ENCODE results near the gene FAM114A1.
A peak's percentile ranks its signal among the peaks of the same experiment; 100 is the strongest.
"Not testable (repeated sequence)": the region's sequence is repeated elsewhere in the genome, so short reads cannot be mapped to it uniquely, and the experiment has no call there.

Gene FAM114A1

GRCh38 chr4:38967260-38968095 is 99.9 kb downstream of the FAM114A1 start:
- DNase-seq (ENCODE audit: low read depth, low spot score): peak; percentile 98

DNA sequence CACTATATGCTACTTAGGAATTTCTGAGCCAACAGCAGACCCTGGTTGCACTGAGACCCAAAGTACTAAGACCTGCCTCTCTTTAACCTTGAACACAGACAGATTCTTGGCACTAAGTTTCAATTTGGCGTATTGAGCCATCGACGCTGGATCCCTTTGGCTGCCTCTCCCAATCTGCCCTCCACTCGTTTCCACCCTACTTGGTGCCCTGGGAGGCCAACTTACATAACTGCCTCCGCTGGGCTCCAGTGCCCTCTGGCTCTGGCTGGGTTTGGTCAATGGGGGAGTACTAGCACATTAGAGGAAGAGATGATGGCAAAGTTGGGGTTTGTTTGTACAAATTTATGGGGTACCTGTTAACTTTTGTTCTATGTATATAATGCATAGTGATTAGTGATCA is 101.1 kb downstream of the FAM114A1 start:
- DNase-seq (ENCODE audit: low read depth, low spot score): no peak

- DNase-seq (ENCODE audit: low read depth, low spot score): no peak
Observed at GRCh38 chr4:38976308-38976707, 108.7 kb downstream of the FAM114A1 start.

DNA sequence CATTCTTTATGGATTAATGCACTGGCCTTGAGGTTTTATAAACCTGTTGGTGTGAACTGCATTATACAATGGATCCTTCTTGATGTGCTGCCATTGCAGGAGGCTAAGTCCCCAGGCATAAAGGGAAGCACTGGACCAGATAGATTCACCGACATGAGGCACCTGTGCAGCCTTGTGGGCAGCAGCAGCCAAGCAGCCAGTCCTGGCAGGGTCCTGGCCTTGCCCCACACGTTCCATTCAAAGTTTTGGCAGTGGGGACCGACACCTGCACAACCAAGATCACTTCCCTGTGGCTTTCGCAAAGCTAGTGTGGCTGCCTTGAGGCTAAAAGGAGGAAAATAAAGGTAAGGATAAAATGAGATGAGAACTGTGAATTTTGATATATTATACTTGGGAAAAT is 111.5 kb downstream of the FAM114A1 start:
- DNase-seq (ENCODE audit: low read depth, low spot score): no peak

DNA sequence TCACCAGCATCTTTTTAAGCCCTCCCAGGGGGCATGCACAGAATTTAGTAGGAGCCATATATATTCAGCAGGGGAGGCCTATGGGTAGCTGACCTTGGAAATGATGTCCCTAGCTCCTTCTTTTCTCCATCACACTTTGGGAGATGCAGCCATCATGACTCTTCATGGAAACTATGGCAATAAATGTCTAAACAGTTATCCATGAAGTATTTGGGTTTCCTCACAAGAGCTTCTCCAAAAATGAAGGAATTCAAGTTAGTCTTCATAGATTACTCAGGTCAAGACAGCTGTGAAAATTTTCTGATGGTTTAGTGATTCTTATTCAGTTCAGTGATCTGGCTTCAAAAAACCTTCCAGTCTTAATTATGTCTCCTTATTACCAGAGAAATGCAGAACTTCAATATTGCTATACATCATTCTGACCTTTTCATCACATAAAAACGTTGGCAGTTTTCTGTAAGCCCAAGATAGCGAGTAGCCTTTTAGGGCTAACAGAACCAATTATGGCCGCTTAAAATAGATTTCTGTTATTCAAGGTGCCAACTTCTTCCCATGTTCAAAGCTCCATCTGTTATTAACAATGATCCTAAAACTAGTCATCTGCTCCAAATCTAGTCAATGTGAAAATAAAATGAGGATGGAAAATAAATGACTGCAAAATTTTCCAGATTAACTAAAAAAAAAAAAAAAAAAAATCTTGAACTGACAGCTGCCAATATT is 112.1 kb downstream of the FAM114A1 start:
- no peak for DNase-seq (ENCODE audit: low read depth, low spot score)

DNA sequence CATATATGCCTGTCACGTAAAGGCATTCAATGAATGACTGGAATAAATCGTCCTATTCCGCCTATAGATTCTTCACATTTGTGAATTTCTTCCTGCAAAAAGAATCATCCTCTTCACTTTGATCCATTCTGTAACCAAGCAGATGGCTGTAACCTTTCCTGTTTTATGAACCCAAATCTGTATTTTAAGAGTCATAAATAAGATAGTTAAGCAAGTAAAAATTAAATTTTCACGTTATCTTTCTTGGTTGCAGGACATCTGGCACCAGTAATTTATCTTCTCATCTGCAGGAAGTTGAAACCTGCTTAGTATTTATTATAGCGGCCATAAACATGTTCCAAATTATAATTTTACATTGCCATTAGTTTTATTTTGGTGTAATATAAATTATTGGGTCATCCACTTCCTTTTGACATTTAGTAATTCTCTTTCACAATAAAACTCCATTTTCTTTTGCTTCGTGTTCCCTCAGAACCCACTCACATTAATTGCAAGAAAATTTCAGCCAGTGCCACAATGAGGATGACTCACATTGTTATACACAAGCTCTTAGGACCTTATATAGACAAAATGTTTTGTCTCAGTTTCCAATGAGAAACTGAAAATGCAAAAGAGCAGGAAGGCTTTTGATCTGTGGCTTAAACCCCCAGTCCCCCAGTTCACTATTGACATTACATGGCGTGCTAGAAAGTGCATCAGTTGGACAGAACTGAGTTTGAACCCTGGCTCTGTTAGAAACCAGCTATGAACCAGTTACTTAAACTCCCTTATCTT is 113.5 kb downstream of the FAM114A1 start:
- no peak for DNase-seq (ENCODE audit: low read depth, low spot score)

GRCh38 chr4:38982361-38983095 is 114.9 kb downstream of the FAM114A1 start:
- DNase-seq (ENCODE audit: low read depth, low spot score): no peak

GRCh38 chr4:38983291-38983690 is 115.7 kb downstream of the FAM114A1 start:
- DNase-seq (ENCODE audit: low read depth, low spot score): no peak

DNA sequence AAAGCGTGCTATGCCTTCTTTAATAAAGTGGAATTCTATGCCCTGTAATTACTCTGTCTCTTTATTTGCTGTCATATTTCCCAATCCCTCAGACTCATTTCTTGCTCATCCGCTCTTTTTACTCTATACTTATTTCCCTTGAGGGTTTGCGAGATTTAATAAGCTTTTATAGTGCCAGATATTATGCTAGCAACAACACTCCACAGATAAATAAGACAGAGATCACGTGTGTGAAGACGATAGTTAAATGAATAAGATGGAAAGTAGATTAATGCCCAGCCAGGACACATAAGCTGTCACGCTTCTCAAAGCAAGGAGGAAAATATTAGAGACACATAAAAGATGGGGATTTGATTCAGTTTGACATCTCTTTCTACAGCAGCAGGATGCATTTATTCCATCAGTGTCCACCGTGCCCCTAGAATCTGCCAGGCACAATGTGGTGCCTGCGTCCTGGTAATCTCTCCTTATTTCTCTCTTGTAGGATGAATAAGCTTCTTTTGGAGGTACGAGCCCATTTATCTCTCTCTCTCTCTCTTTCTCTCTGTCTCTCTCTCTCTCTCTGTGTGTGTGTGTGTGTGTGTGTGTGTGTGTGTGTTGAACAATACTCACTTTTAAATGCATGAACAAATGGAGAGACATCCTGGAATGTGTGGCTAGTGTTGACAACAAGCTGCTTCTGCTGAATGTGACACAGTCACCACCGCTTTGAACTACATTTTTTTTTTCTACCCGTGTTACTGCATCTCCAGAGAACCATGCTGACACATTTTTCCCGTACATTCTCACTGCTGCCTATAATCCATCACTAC is 116.4 kb downstream of the FAM114A1 start:
- DNase-seq (ENCODE audit: low read depth, low spot score): no peak

- DNase-seq (ENCODE audit: low read depth, low spot score): no peak
Observed at GRCh38 chr4:38985410-38986100, 117.9 kb downstream of the FAM114A1 start.

DNA sequence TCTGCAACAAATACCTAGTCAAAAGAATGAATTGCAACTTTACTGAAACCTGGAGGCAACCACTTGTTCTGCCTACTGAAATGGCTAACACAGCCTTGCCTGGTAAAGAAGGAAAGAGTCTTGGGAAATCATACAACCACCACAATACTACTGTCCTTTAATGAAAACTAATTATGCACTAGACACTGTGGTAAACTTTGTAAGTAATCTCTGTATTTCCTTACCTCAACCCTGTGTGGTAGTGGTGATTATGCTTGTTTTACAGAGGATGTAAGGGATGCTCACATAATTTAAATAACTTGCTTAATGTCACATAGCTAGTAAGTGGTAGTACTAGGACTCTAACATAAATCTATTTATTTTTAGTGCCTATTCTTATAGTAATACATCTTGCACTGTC is 119.9 kb downstream of the FAM114A1 start:
- DNase-seq (ENCODE audit: low read depth, low spot score): no peak

DNA sequence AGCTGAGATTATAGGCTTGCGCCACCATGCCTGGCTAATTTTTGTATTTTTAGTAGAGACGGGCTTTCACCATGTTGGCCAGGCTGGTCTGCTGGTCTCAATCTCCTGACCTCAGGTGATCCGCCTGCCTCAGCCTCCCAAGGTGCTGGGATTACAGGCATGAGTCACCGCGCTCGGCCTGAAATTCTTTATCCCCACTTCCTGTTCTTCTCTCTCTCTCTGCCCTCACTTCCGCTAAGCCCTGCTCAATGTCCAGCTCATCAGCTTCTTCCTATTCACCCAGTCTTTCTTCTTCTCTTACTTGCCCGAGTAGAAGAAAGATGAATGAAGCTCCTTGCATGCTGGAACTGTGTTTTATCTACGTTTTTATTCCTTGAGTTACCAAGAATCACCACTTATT is 120.7 kb downstream of the FAM114A1 start:
- DNase-seq (ENCODE audit: low read depth, low spot score): not testable (repeated sequence)

DNA sequence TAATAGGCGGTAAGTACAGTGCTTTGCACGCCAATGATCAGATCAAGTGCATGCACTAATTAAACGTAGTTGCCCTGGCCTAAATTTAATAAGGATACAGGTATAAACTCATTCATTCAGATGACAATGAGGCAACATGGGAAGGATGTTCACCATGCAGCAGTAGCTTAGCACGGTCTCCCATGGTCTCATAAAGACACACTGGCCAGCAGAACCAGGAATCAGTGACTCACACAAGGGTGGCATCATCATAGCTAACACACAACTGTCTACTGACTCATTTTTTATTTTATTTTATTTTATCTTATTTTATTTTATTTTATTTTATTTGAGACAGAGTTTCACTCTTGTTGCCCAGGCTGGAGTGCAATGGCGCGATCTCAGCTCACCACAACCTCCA is 121.9 kb downstream of the FAM114A1 start:
- no peak for DNase-seq (ENCODE audit: low read depth, low spot score)

- no peak for DNase-seq (ENCODE audit: low read depth, low spot score)
Observed at GRCh38 chr4:38990241-38990640, 122.6 kb downstream of the FAM114A1 start.

DNA sequence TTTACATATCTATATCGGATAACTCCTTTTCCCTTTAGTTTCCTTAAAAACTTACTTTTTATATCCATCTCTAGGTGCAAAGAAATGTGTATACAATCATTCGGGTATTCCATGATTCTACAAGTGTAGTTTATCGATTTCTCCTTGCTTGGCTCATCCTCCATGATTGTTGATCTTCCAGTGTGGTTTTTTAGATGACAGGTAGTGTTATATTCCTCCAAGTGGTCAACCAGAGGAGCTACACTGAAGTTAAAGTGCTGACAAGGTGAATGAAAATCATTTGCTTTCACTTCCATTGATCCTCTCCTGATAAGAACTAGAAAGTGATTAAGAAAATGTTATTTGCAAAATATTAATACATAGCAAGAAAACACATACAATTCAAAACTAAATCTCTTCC is 126.1 kb downstream of the FAM114A1 start:
- DNase-seq (ENCODE audit: low read depth, low spot score): no peak

DNA sequence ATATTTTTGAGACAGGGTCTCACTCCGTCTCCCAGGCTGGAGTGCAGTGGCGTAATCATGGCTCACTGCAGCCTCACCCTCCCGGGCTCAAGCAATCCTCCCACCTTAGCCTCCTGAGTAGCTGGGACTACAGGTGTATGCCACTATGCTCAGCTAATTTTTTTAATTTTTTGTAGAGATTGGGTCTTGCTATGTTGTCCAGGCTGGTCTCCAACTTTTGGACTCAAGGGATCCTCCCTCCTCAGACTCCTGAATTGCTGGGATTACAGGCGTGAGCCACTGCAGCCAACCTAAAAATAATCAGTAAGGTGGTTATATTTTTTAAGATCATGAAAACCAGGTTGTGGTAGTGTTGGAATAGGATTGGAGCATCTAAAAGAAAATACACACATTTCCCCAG is 126.5 kb downstream of the FAM114A1 start:
- DNase-seq (ENCODE audit: low read depth, low spot score): no peak
